NCI-H146 treated with DMSO at 0.1 percent for 48 hours (cell line): ENCODE measurements around the gene OR2V1.
"Not testable (repeated sequence)": the region's sequence is repeated elsewhere in the genome, so short reads cannot be mapped to it uniquely, and the experiment has no call there.

Experiments
- DNase-seq: peaks from one replicate; lab custom pipeline; 2025; ENCODE audit not compliant: unreplicated experiment; lab: John Stamatoyannopoulos, UW

OR2V1 gene

GRCh38 chr5:181129601-181130000, 1.4 kb downstream of the OR2V1 start:
- DNase-seq, result no peak

- DNase-seq, result no peak
Measured at GRCh38 chr5:181127907-181128626, 2.9 kb downstream of the OR2V1 start.

GRCh38 chr5:181127456-181127855, 3.5 kb downstream of the OR2V1 start:
- DNase-seq, result no peak

DNA sequence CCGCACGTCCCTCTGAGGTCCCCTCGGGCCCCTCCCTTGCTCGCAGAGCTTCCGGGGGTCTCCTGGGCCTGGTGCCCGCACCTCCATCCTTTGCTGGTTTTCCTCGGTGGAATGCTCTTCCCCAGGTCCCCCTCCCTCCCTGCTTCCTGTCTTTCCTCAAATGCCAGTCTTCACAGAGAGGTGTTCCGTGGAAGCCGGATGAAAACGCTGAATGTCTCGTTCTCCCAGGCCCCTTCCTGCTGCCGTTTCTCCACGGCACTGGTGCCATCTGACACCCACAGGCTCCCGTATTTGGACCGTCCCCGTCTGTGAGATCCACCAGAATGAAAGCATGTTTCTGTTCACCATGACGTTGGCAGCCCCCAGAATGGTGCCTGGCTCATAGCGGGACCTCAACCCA, 4.1 kb downstream of the OR2V1 start:
- DNase-seq, result no peak

- DNase-seq, result no peak
Measured at GRCh38 chr5:181124526-181124925, 6.4 kb downstream of the OR2V1 start.

- DNase-seq, result no peak
Measured at GRCh38 chr5:181121675-181122561, 9.1 kb downstream of the OR2V1 start.

GRCh38 chr5:181120761-181121160, 10.2 kb downstream of the OR2V1 start:
- DNase-seq, result no peak

DNA sequence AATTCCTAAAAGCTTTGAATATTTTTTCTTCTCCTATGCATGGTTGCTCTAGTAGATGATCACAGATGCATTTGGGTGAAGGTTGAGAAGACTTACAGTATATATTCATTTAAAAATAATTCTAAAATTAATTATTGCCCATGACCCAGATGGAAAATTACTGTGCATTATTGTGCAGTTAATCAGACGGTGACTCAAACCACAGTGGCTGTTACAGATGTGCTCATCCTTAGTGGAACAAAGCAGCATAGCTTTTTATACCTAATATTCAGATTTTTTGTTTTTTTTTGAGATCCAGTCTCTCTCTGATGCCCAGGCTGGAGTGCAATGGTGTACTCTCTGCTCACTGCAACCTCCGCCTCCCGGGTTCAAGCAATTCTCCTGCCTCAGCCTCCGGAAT, 10.7 kb downstream of the OR2V1 start:
- no peak for DNase-seq

- DNase-seq, result no peak
Measured at GRCh38 chr5:181119105-181119504, 11.9 kb downstream of the OR2V1 start.

DNA sequence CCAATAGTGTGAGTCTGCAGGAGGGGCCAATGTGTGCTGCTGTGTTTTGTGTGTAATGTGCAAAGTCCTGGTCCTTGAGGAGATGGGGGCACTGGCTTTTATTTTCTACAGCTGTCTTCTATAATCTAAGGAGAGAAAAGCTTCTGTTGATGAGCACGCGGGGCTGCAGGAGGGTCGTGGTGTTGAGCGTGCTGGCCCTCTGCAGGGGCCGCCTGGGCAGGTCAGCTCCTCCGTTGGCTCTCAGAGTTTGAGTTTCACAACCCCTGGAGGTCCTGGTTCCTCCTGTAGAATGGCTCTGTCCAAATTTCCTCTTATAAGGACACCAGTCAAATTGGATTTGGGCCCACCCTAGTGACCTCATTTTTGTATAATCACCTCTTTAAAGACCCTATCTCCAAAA, 12.6 kb downstream of the OR2V1 start:
- DNase-seq, result no peak

GRCh38 chr5:181114844-181115778, 15.9 kb downstream of the OR2V1 start:
- DNase-seq, result no peak

GRCh38 chr5:181114284-181114843, 16.6 kb downstream of the OR2V1 start:
- DNase-seq, result no peak

DNA sequence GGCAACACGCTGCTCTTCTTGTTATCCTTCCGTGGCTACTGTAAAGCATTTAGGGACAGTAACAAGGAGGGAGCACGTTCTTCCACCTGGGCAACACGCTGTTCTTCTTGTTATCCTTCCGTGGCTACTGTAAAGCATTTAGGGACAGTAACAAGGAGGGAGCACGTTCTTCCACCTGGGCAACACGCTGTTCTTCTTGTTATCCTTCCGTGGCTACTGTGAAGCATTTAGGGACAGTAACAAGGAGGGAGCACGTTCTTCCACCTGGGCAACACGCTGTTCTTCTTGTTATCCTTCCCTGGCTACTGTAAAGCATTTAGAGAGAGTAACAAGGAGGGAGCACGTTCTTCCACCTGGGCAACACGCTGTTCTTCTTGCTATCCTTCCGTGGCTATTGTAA, 17.4 kb downstream of the OR2V1 start:
- DNase-seq, result not testable (repeated sequence)

DNA sequence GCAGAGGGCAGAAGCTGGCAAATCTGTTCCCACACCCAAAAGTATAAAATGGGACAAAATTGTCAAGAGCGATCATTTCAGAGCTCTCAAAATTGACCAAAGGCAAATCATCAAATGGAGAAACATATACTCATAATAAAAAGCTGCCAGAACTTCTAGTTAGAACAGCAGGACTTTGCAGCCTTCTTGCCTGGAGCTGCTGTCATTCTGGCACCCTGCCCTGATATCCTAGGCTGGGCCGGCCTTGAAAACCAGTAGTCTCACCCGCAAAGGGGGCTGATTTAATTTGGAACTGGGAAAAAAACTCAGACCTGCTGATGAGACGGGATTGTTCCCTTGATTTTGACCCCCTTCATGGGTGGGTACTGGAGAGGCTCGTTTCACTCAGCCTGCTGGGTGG, 18.5 kb downstream of the OR2V1 start:
- no peak for DNase-seq

DNA sequence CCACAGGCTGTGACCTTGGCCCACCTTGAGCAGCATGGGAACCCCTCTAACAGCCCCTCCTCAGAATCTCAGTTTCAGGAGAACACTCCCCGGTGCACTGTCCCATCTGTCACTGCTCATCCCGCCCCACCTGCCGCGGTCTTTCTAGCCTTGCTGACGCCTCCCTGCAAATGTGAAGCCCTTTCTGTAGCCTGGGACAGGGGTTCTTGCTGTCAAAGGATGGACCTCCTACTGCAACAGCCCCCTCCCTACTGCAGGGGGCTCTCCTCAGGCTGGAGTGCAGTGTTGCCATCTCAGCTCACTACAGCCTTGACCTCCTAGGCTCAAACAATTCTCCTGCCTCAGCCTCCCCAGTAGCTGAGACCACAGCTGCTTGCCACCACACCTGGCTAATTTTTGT, 20.0 kb downstream of the OR2V1 start:
- no peak for DNase-seq

- DNase-seq, result no peak
Measured at GRCh38 chr5:181109489-181110013, 21.4 kb downstream of the OR2V1 start.

DNA sequence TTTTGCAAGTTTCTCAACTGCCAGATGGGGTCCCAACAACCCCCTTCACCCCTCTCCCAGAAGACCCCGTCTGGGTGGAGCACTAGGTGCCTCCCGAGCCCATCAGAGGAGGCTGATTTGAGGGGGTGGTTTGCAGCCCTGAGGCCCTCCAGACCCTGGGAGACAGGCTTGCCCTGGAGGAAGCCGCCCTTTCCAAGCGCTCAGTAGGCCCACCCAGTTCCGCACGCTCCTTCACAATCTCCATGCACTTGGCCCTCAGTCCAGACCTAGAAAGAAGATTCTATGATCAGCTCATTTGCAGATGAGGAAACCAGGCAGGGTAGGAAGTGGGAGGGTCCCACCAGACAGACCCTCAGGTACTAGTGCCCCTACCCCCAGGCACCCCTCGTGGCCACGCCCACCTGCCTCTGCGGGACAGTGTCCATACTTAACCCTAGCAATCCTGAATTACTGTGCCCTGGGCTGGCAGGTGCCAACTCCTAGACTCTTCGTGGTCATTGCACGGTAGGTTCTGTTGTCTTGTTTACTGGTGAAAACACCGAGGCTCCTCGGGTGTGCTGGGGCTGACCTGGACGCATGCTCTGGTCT, 22.3 kb downstream of the OR2V1 start:
- no peak for DNase-seq

DNA sequence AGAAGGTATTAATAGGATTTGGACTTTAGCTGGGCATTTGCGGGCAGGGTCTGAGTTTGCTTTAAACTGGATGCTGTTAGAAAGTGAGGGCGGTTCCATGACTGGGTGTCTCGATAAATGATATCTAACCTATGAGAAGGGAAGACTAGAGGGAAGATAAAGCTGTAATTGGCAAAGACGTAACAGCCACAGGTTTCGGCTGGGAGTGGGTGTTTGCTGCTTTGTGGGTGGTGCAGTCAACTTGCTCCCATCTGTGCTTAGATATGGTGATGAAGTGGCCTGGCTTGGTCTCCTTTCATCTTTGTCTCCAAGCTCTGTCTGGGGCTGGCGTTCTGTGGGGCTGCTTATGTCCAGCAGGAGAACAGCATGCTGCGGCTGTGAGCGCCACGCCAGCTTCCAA, 23.3 kb downstream of the OR2V1 start:
- DNase-seq, result no peak

GRCh38 chr5:181105391-181106025, 25.5 kb downstream of the OR2V1 start:
- DNase-seq, result no peak
